ENCODE results near the gene LTO1. TPM values are rescaled to one million over a fixed set of nuclear protein-coding genes. Genes with fewer than 3 reads are reported as not detected.

The LTO1 gene
- total RNA-seq, 4 donors from 2014 or later: 28.3 to 131 (median 54.6) TPM

GRCh38 chr11:69659591-69659990 lies 15.6 kb downstream of the LTO1 start:
- H3K4me1 ChIP-seq: peaks cover 0 to 5% (median 0%) of the 10 kb centered on the region in 4 donors
- H3K9me3 ChIP-seq: no peaks in the 10 kb centered on the region
- H3K27ac ChIP-seq: no peak overlapping the region
- no peak for DNase-seq
- intact Hi-C loops (cut with DNase I; ENCODE audit: low total_unique reads) (no loop called here), in situ Hi-C loops (cut with MboI; ENCODE audit: low pct_ligation_motif_present in 1 of 4, low pct_unique_long_range_greater_than_20kb in 1 of 4, low sequenced_read_pairs in 3 of 4) (loop anchor here in 2 of 4 donors (10.0 to 25.0 kb wide), 2 partner anchors 535 to 547 kb away; no protein-coding TSS in a partner anchor)
- TF ChIP-seq POLR2AphosphoS5 (IDR thresholded peaks at IDR 0.05) (no peak), CTCF (IDR thresholded peaks at IDR 0.05) (no peak), POLR2A (IDR thresholded peaks at IDR 0.05) (no peak), EP300 (IDR thresholded peaks at IDR 0.05; ENCODE audit: low read depth) (no peak)
- H3K36me3 ChIP-seq: no peaks in the 10 kb centered on the region
- 90% methylated on average over 12 of the region's 12 CpGs; no CpG with 5 or more reads in 1 of the 2 donors for WGBS, 2 donors (ENCODE audit: low coverage in 1 of 2)
- no peaks in the 10 kb centered on the region for H3K27me3 ChIP-seq
- H3K4me3 ChIP-seq: no peak overlapping the region

- no peaks in the 10 kb centered on the region for H3K9me3 ChIP-seq
- no peak overlapping the region for H3K27ac ChIP-seq
- no peak overlapping the region for H3K4me3 ChIP-seq
- H3K27me3 ChIP-seq: no peaks in the 10 kb centered on the region
- peaks cover 0 to 5% (median 0%) of the 10 kb centered on the region in 4 donors for H3K4me1 ChIP-seq
- intact Hi-C loops (cut with DNase I; ENCODE audit: low total_unique reads): no loop called here
- TF ChIP-seq POLR2A (IDR thresholded peaks at IDR 0.05) (no peak), CTCF (IDR thresholded peaks at IDR 0.05) (no peak)
- in situ Hi-C loops (cut with MboI; ENCODE audit: low pct_ligation_motif_present in 1 of 4, low pct_unique_long_range_greater_than_20kb in 1 of 4, low sequenced_read_pairs in 3 of 4): loop anchor here in 2 of 4 donors (10.0 to 25.0 kb wide), 2 partner anchors 534 to 547 kb away; no protein-coding TSS in a partner anchor
- WGBS, 2 donors (ENCODE audit: low coverage in 1 of 2): 73 to 83% methylated on average over 3 to 18 of the region's 18 CpGs
- no peak for DNase-seq
- H3K36me3 ChIP-seq: no peaks in the 10 kb centered on the region
Measured at GRCh38 chr11:69658626-69659450, 16.3 kb downstream of the LTO1 start.

DNA sequence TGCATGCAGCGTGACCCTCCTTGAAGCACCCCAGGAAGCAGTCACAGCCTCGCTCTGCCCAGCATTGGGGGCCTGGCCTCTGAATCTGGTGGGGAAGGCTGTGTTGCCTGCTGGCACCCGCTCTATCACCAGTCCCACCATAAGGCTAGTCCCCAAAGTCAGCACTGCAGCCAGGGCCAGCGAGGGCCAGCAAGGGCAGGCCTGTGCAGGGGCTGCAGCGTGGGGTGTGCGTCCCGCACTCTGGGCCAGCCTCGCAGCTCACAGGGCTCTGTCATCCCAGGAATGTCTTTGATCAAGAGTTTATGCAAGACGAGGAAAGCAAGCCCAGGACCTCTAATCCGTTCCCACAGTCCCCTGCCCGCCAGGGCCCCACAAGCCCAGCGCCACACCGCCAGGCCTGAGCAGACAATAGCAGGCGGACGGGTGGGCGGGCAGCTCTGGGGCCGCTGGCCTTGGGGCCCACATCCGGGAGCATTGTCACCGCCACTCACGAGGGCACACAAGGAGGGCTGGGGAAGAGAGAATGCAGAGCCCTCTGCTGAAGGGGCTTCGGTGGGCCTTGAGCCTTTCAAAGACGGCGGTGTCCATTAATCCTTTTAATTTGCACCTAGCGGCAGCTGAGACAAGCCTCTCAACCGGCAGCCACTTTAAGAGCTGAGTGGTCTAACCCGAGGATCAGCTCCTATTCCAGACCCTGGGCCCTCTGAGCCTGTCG lies 17.1 kb downstream of the LTO1 start:
- Histone ChIP-seq H3K4me1 (peaks cover 0 to 5% (median 0%) of the 10 kb centered on the region in 4 donors), H3K27me3 (no peaks in the 10 kb centered on the region), H3K4me3 (no peak overlapping the region), H3K27ac (no peak overlapping the region), H3K36me3 (no peaks in the 10 kb centered on the region), H3K9me3 (no peaks in the 10 kb centered on the region)
- TF ChIP-seq POLR2A (IDR thresholded peaks at IDR 0.05): no peak
- in situ Hi-C loops (cut with MboI; ENCODE audit: low pct_ligation_motif_present in 1 of 4, low pct_unique_long_range_greater_than_20kb in 1 of 4, low sequenced_read_pairs in 3 of 4) (loop anchor here in 2 of 4 donors (10.0 to 25.0 kb wide), 2 partner anchors 533 to 546 kb away; no protein-coding TSS in a partner anchor), intact Hi-C loops (cut with DNase I; ENCODE audit: low total_unique reads) (no loop called here)
- DNase-seq: no peak
- 77% methylated on average over 27 of the region's 27 CpGs; no CpG with 5 or more reads in 1 of the 2 donors for WGBS, 2 donors (ENCODE audit: low coverage in 1 of 2)

DNA sequence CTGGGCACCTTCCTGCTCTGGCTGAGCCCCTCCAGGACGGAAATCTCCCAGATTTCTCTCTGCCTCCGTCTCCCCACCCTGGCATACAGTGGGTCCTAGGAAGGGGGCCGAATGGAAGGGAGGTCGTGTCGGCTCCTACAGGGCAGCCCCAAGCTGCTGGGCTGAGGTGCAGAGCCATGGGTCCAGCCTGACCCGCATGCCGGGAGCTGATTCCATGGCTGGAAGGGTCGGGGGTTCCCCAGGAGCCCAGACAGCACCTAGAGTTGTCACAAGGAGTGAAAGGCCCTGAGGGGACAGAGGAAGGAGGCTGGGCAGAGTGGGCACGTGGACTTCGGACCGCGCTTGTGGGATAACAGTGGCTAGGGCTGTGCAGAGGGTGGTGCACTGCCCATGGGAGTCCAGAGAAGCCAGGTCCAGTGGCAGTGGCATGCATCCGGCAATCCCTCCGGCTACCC lies 17.7 kb downstream of the LTO1 start:
- WGBS, 2 donors (ENCODE audit: low coverage in 1 of 2): 78% methylated on average over 14 of the region's 14 CpGs; no CpG with 5 or more reads in 1 of the 2 donors
- Histone ChIP-seq H3K9me3 (no peaks in the 10 kb centered on the region), H3K4me1 (peaks cover 0 to 5% (median 0%) of the 10 kb centered on the region in 4 donors), H3K4me3 (no peak overlapping the region), H3K36me3 (no peaks in the 10 kb centered on the region), H3K27me3 (no peaks in the 10 kb centered on the region), H3K27ac (no peak overlapping the region)
- in situ Hi-C loops (cut with MboI; ENCODE audit: low pct_ligation_motif_present in 1 of 4, low pct_unique_long_range_greater_than_20kb in 1 of 4, low sequenced_read_pairs in 3 of 4) (loop anchor here in 2 of 4 donors (10.0 to 25.0 kb wide), 2 partner anchors 533 to 545 kb away; no protein-coding TSS in a partner anchor), intact Hi-C loops (cut with DNase I; ENCODE audit: low total_unique reads) (no loop called here)
- no peak for TF ChIP-seq CTCF (IDR thresholded peaks at IDR 0.05)
- TF ChIP-seq POLR2AphosphoS5 (IDR thresholded peaks at IDR 0.05): no peak
- TF ChIP-seq EP300 (IDR thresholded peaks at IDR 0.05; ENCODE audit: low read depth): no peak
- no peak for TF ChIP-seq POLR2A (IDR thresholded peaks at IDR 0.05)
- no peak for DNase-seq

Data from transverse colon (tissue), 4 donors.